ENCODE measurements around the gene LAT. TPM values are rescaled to one million over a fixed set of nuclear protein-coding genes. Genes with fewer than 3 reads are reported as not detected.
A peak's percentile ranks its signal among the peaks of the same experiment; 100 is the strongest.

Gene LAT
- total and polyA plus RNA-seq, 2 of the 13 experiments (the other 11 are each of a cell fraction or from before 2014, with no cell fraction given) = 2.0 to 3.0 TPM

GRCh38 chr16:28974437-28975157 lies 10.3 kb upstream of the LAT start, which contains the start of gene SPNS1 (continued):
- TF ChIP-seq REST (IDR thresholded peaks at IDR 0.05; ENCODE audit: borderline replicate concordance in 1 of 2, low read depth in 1 of 2, low read length in 2 of 2) (peak in 1 of 2 experiments; percentile 81; a peak in 3 of 4 replicates), ZNF552 (CRISPR knock-in tag; IDR thresholded peaks at IDR 0.05; ENCODE audit: borderline replicate concordance) (no peak), KDM6A (CRISPR knock-in tag; IDR thresholded peaks at IDR 0.05; ENCODE audit: low read depth) (no peak), TOPORS (CRISPR knock-in tag; IDR thresholded peaks at IDR 0.05) (no peak), ZNF3 (CRISPR knock-in tag; IDR thresholded peaks at IDR 0.05) (no peak), AHR (CRISPR knock-in tag; IDR thresholded peaks at IDR 0.05) (0 out of 2 replicates have a peak, but pooled peaks have one; percentile 84), ZNF878 (CRISPR knock-in tag; IDR thresholded peaks at IDR 0.05) (no peak; the same call in 1 of the 2 replicates), KDM5A (IDR thresholded peaks at IDR 0.05; ENCODE audit: borderline replicate concordance, low read length) (peak; percentile 100), NR2F2 (IDR thresholded peaks at IDR 0.05; ENCODE audit: borderline replicate concordance, low read depth) (peak; percentile 32; the same call in 1 of the 2 replicates), CEBPG (CRISPR knock-in tag; IDR thresholded peaks at IDR 0.05) (0 out of 2 replicates have a peak, but pooled peaks have one; percentile 33), ETV5 (CRISPR knock-in tag; IDR thresholded peaks at IDR 0.05; ENCODE audit: borderline replicate concordance) (peak; percentile 70), RERE (CRISPR knock-in tag; IDR thresholded peaks at IDR 0.05; ENCODE audit: low read depth) (no peak), ZNF343 (CRISPR knock-in tag; IDR thresholded peaks at IDR 0.05) (peak; percentile 96), THAP8 (CRISPR knock-in tag; IDR thresholded peaks at IDR 0.05; ENCODE audit: borderline replicate concordance) (peak; percentile 100), NR2C2 (CRISPR knock-in tag; IDR thresholded peaks at IDR 0.05; ENCODE audit: borderline replicate concordance) (peak; percentile 94), E2F1 (CRISPR knock-in tag; IDR thresholded peaks at IDR 0.05) (peak; percentile 91), KDM5B (CRISPR knock-in tag; IDR thresholded peaks at IDR 0.05; ENCODE audit: borderline replicate concordance) (peak; percentile 93), MTA3 (CRISPR knock-in tag; IDR thresholded peaks at IDR 0.05) (no peak), ZFP90 (CRISPR knock-in tag; IDR thresholded peaks at IDR 0.05; ENCODE audit: borderline replicate concordance) (peak; percentile 94)

Measured in HepG2 (cell line).